ENCODE data around the gene HSPA2. TPM values are rescaled to one million over a fixed set of nuclear protein-coding genes. Genes with fewer than 3 reads are reported as not detected.
A peak's percentile ranks its signal among the peaks of the same experiment; 100 is the strongest.

The HSPA2 gene
- total RNA-seq, 4 donors from 2014 or later, result 196 to 334 (median 265) TPM

DNA sequence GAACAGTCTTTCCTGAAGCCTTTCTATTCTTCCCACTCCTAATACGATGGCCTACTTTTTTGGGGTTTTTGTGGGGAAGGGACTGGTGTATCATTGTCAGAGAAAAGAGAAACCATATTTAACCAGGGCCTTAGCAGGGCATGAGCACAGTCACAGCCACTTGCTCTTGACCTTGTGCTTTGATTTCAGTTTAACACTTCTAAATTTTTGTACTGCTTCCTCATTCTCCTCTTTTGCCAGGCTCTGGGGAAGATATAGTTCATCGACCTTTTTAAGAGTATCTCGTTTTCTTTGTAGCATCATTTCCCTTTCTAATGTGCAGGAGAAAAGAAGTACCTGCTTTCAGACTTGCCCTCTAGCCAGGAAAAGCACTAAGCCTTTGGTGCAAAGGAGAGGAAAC lies 33.8 kb upstream of the HSPA2 start:
- Histone ChIP-seq H3K4me3 (peak overlapping the region; percentile 84 to 98 (median 86)), H3K36me3 (no peaks in the 10 kb centered on the region), H3K4me1 (peaks cover 45 to 71% (median 67%) of the 10 kb centered on the region in 4 donors), H3K27me3 (no peaks in the 10 kb centered on the region), H3K27ac (replicated peaks in 1 of 4) (peak overlapping the region; percentile 91 to 100 (median 97)), H3K9me3 (no peaks in the 10 kb centered on the region)
- DNase-seq (ENCODE audit: extremely low spot score), result no peak
- 52% methylated on average over 3 of the region's 3 CpGs for WGBS
- TF ChIP-seq, protein P1, sequence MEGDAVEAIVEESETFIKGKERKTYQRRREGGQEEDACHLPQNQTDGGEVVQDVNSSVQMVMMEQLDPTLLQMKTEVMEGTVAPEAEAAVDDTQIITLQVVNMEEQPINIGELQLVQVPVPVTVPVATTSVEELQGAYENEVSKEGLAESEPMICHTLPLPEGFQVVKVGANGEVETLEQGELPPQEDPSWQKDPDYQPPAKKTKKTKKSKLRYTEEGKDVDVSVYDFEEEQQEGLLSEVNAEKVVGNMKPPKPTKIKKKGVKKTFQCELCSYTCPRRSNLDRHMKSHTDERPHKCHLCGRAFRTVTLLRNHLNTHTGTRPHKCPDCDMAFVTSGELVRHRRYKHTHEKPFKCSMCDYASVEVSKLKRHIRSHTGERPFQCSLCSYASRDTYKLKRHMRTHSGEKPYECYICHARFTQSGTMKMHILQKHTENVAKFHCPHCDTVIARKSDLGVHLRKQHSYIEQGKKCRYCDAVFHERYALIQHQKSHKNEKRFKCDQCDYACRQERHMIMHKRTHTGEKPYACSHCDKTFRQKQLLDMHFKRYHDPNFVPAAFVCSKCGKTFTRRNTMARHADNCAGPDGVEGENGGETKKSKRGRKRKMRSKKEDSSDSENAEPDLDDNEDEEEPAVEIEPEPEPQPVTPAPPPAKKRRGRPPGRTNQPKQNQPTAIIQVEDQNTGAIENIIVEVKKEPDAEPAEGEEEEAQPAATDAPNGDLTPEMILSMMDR (IDR thresholded peaks at IDR 0.05), result no peak
- TF ChIP-seq POLR2A (IDR thresholded peaks at IDR 0.05; ENCODE audit: low read depth), result no peak
- TF ChIP-seq POLR2AphosphoS5 (IDR thresholded peaks at IDR 0.05), result no peak
- TF ChIP-seq EP300 (IDR thresholded peaks at IDR 0.05), result no peak
- intact Hi-C loops (cut with DNase I), result loop anchor here (10.0 kb wide), 1 partner anchor 172 kb away; no protein-coding TSS in a partner anchor

GRCh38 chr14:64507376-64508156 lies 33.0 kb upstream of the HSPA2 start:
- DNase-seq (ENCODE audit: extremely low spot score), result no peak
- no peaks in the 10 kb centered on the region for H3K27me3 ChIP-seq
- H3K36me3 ChIP-seq, result no peaks in the 10 kb centered on the region
- H3K4me1 ChIP-seq, result peaks cover 40 to 71% (median 67%) of the 10 kb centered on the region in 4 donors
- no peak overlapping the region for H3K4me3 ChIP-seq
- peak overlapping the region in 2 of 4 donors; percentile 91 to 100 for H3K27ac ChIP-seq (replicated peaks in 1 of 4)
- 78% methylated on average over 4 of the region's 4 CpGs for WGBS
- no peak for TF ChIP-seq POLR2A (IDR thresholded peaks at IDR 0.05; ENCODE audit: low read depth)
- TF ChIP-seq, protein P1 (IDR thresholded peaks at IDR 0.05), result no peak
- no peak for TF ChIP-seq EP300 (IDR thresholded peaks at IDR 0.05)
- no peak for TF ChIP-seq POLR2AphosphoS5 (IDR thresholded peaks at IDR 0.05)
- intact Hi-C loops (cut with DNase I), result loop anchor here (10.0 kb wide), 1 partner anchor 173 kb away; no protein-coding TSS in a partner anchor
- H3K9me3 ChIP-seq, result no peaks in the 10 kb centered on the region

- H3K4me3 ChIP-seq, result no peak overlapping the region
- TF ChIP-seq EP300 (IDR thresholded peaks at IDR 0.05), result no peak
- TF ChIP-seq, protein P1 (IDR thresholded peaks at IDR 0.05), result no peak
- H3K9me3 ChIP-seq, result no peaks in the 10 kb centered on the region
- H3K27me3 ChIP-seq, result no peaks in the 10 kb centered on the region
- H3K4me1 ChIP-seq, result peaks cover 42 to 73% (median 68%) of the 10 kb centered on the region in 4 donors
- intact Hi-C loops (cut with DNase I), result loop anchor here (10.0 kb wide), 1 partner anchor 173 kb away; no protein-coding TSS in a partner anchor
- H3K27ac ChIP-seq (replicated peaks in 1 of 4), result peak overlapping the region in 1 of 4 donors; percentile 91
- no peak for DNase-seq (ENCODE audit: extremely low spot score)
- H3K36me3 ChIP-seq, result no peaks in the 10 kb centered on the region
- 48% methylated on average over 1 of the region's 1 CpG for WGBS
Measured at GRCh38 chr14:64508215-64508776, 32.2 kb upstream of the HSPA2 start.

GRCh38 chr14:64509036-64509435 lies 31.5 kb upstream of the HSPA2 start:
- H3K4me3 ChIP-seq, result no peak overlapping the region
- no peak for DNase-seq (ENCODE audit: extremely low spot score)
- TF ChIP-seq POLR2A (IDR thresholded peaks at IDR 0.05; ENCODE audit: low read depth) (no peak), EP300 (IDR thresholded peaks at IDR 0.05) (no peak), POLR2AphosphoS5 (IDR thresholded peaks at IDR 0.05) (no peak)
- TF ChIP-seq, protein P1 (IDR thresholded peaks at IDR 0.05), result no peak
- no peaks in the 10 kb centered on the region for H3K36me3 ChIP-seq
- intact Hi-C loops (cut with DNase I), result loop anchor here (10.0 kb wide), 1 partner anchor 174 kb away; no protein-coding TSS in a partner anchor
- H3K27me3 ChIP-seq, result no peaks in the 10 kb centered on the region
- WGBS, result 90% methylated on average over 8 of the region's 8 CpGs
- peak overlapping the region in 1 of 4 donors; percentile 14 for H3K27ac ChIP-seq (replicated peaks in 1 of 4)
- no peaks in the 10 kb centered on the region for H3K9me3 ChIP-seq
- peaks cover 43 to 80% (median 69%) of the 10 kb centered on the region in 4 donors for H3K4me1 ChIP-seq
